GM19395 (cell line): Measurements from ENCODE around the gene PIP4P1.

Experiments
- ATAC-seq: cut with Tn5 transposase; IDR thresholded peaks from one replicate; pipeline ENCODE4 v1.9.1; 2021; ENCODE audit warnings: mild to moderate bottlenecking, moderate library complexity; ENCODE audit not compliant: unreplicated experiment

The PIP4P1 gene

DNA sequence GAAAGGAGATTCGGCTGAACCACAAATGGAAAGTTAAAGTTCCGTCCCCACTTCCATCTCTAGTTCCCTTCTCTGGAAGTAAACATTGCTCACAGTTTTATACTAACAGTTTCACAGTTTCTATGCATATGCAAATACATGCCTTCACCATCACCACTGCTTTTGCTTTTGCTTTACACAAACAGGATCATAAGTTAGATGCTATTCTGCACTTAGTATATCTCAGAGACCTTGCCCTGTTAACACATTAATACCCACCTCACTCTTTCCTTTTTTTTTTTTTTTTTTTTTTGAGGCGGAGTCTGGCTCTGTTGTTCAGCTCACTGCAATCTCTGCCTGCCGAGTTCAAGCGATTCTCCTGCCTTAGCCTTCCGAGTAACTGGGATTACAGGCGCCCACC lies 48.8 kb downstream of the PIP4P1 start:
- ATAC-seq, result peak; percentile 68

DNA sequence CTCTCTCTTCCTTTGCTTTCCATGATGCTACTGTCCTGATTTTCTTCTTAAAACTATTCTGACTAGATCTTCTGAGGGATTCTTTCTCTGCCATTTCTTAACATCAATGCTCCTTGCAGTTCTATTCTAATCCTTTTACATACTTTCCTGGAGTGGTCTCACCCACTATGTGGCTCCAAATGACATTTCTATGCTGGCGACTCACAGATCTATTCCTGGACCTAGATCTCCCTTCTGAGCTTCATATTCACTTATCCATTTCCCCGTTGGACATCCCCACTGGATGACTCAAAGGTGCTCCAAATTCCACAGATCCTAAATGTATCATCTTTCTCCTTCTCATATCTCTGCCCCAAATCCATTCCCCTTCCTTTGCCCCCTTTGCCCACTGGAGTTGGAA lies 52.0 kb downstream of the PIP4P1 start:
- ATAC-seq, result no peak
